NCI-H526 treated with DMSO at 0.1 percent for 48 hours (cell line): ENCODE data around the gene ZNF687.

Source experiments
- DNase-seq: peaks from one replicate; lab custom pipeline; 2025; lab: John Stamatoyannopoulos, UW

Gene ZNF687

GRCh38 chr1:151312411-151312810 is 30.3 kb downstream of the ZNF687 start:
- DNase-seq: no peak

- DNase-seq: no peak
Measured at GRCh38 chr1:151312826-151313225, 30.7 kb downstream of the ZNF687 start.

GRCh38 chr1:151313501-151313900 is 31.4 kb downstream of the ZNF687 start:
- DNase-seq: no peak

- DNase-seq: no peak
Measured at GRCh38 chr1:151314137-151314875, 32.2 kb downstream of the ZNF687 start.

GRCh38 chr1:151315565-151316235 is 33.6 kb downstream of the ZNF687 start:
- no peak for DNase-seq

- DNase-seq: no peak
Measured at GRCh38 chr1:151318975-151319374, 36.9 kb downstream of the ZNF687 start.

GRCh38 chr1:151324390-151324930 is 42.4 kb downstream of the ZNF687 start:
- DNase-seq: no peak

- no peak for DNase-seq
Measured at GRCh38 chr1:151325231-151325630, 43.1 kb downstream of the ZNF687 start.

- DNase-seq: no peak
Measured at GRCh38 chr1:151325646-151326429, 43.7 kb downstream of the ZNF687 start.

GRCh38 chr1:151326619-151327222 is 44.6 kb downstream of the ZNF687 start:
- DNase-seq: no peak

GRCh38 chr1:151327223-151327902 is 45.3 kb downstream of the ZNF687 start, which contains the start of gene PI4KB:
TSS of gene PI4KB (minus strand) at chr1:151327416. CDS start at chr1:151316481, 10,935 bp downstream.
- DNase-seq: peak; percentile 100

GRCh38 chr1:151327903-151328674 is 46.0 kb downstream of the ZNF687 start:
- DNase-seq: no peak

GRCh38 chr1:151334822-151335221 is 52.7 kb downstream of the ZNF687 start:
- no peak for DNase-seq

- DNase-seq: no peak
Measured at GRCh38 chr1:151336556-151336955, 54.5 kb downstream of the ZNF687 start.

GRCh38 chr1:151340870-151341754 is 59.0 kb downstream of the ZNF687 start:
- peak; percentile 92 for DNase-seq
